ENCODE data around the gene LZTR1.

LZTR1 gene

DNA sequence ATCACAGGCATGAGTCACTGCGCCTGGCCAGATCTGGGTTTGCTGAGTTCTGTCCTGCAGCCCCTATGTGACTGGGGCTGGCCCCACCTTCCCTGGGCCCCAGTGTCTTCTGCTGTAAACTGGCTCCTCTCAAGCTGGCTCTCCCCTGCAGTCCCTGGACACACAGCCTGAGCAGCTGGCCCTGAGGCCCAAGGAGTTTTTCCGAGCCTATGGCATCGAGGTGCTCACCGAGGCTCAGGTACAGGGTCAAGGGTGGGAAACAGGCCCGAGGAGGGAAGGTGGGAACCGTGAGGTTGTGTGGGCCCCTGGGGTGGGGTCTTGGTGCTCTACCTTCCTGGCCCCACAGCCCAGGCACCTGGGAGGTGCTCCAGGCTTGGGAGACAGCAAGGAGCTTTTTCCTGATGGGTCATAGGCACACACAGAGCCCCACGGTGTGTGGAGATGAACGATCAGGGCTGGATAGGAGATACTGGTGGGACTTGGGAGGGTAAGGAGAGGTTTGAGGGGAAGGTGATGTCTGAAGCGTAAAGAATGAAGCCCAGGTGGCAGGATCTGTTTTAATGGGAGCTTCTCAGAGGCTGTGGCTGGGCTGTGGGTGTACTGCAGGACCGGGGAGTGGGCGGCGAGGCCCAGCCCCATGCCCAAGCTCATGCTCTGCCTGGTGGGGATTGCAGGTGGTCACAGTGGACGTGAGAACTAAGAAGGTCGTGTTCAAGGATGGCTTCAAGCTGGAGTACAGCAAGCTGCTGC lies 6.4 kb upstream of the LZTR1 start:
- no CpG with 5 or more reads among the region's 14 CpGs for WGBS (ENCODE audit: extremely low coverage, insufficient coverage, insufficient read length)

DNA sequence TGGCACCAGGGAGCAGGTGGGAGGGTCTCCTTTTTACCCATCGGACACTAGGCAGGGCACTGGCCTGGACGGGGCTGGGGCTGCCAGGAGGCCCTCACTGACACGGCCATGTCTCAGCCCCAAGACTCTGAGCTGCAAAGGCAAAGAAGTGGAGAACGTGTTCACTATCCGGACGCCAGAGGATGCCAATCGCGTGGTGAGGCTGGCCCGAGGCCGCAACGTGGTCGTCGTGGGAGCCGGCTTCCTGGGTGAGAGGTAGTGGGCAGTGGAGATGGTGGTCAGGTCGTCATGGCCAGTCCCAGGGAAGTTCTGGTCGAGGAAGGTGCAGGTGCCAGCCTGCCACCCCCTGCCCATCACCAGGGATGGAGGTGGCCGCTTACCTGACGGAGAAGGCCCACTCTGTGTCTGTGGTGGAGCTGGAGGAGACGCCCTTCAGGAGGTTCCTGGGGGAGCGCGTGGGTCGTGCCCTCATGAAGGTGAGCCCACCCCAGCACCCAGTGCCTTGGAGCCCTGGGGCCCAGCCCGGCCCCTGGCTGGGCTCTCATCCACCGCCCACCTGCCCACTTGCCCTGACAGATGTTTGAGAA lies 5.7 kb upstream of the LZTR1 start:
- Histone ChIP-seq H4K91ac (ENCODE audit: low read depth, low read length) (no peak overlapping the region), H3K9me3 (ENCODE audit: insufficient read depth, low read depth, low read length) (peaks cover 18% of the 10 kb centered on the region), H2BK5ac (ENCODE audit: low read depth, low read length, poor library complexity) (no peak overlapping the region), H3K27ac (ENCODE audit: low read depth, low read length) (no peak overlapping the region), H3K79me2 (ENCODE audit: control insufficient read depth, insufficient read depth, low read length, poor library complexity) (no peaks in the 10 kb centered on the region), H3K4me2 (ENCODE audit: low read length) (no peak overlapping the region), H4K8ac (ENCODE audit: low read depth, low read length) (no peak overlapping the region), H3K9ac (ENCODE audit: low read length) (no peak overlapping the region), H3K4me1 (ENCODE audit: control insufficient read depth in 1 of 2, insufficient read depth in 2 of 2, low read length in 2 of 2) (peaks cover 7 to 13% of the 10 kb centered on the region in 2 experiments), H4K12ac (ENCODE audit: low read depth, low read length) (no peak overlapping the region), H3K27me3 (ENCODE audit: insufficient read depth, low read length) (no peaks in the 10 kb centered on the region), H3K4me3 (ENCODE audit: low read depth, low read length) (no peak overlapping the region), H2BK12ac (ENCODE audit: low read length) (no peak overlapping the region), H3K79me1 (ENCODE audit: low read length) (no peaks in the 10 kb centered on the region), H3K14ac (ENCODE audit: low read length) (no peak overlapping the region), H3K36me3 (ENCODE audit: control insufficient read depth in 1 of 2, insufficient read depth in 2 of 2, low read length in 2 of 2) (no peaks in the 10 kb centered on the region), H3K4ac (ENCODE audit: low read depth, low read length) (no peak overlapping the region), H2BK120ac (ENCODE audit: insufficient read depth, low read length, poor library complexity) (no peak overlapping the region), H3K23ac (ENCODE audit: low read length) (no peak overlapping the region), H2AK5ac (ENCODE audit: low read length) (no peak overlapping the region), H3K18ac (ENCODE audit: low read length) (no peak overlapping the region), H2AFZ (ENCODE audit: insufficient read depth, low read length, poor library complexity) (no peak overlapping the region)
- WGBS (ENCODE audit: extremely low coverage, insufficient coverage, insufficient read length), result no CpG with 5 or more reads among the region's 24 CpGs
- DNase-seq, result no peak

More for the DNA sequence above, 6.4 kb upstream of the LZTR1 start:
- Histone ChIP-seq H3K79me2 (ENCODE audit: control insufficient read depth, insufficient read depth, low read length, poor library complexity) (no peaks in the 10 kb centered on the region), H3K4me1 (ENCODE audit: control insufficient read depth in 1 of 2, insufficient read depth in 2 of 2, low read length in 2 of 2) (peaks cover 7 to 11% of the 10 kb centered on the region in 2 experiments), H3K79me1 (ENCODE audit: low read length) (no peaks in the 10 kb centered on the region), H3K14ac (ENCODE audit: low read length) (no peak overlapping the region), H3K9ac (ENCODE audit: low read length) (no peak overlapping the region), H3K23ac (ENCODE audit: low read length) (no peak overlapping the region), H2AFZ (ENCODE audit: insufficient read depth, low read length, poor library complexity) (no peak overlapping the region), H2AK5ac (ENCODE audit: low read length) (no peak overlapping the region), H4K91ac (ENCODE audit: low read depth, low read length) (no peak overlapping the region), H3K4me3 (ENCODE audit: low read depth, low read length) (no peak overlapping the region), H3K36me3 (ENCODE audit: control insufficient read depth in 1 of 2, insufficient read depth in 2 of 2, low read length in 2 of 2) (no peaks in the 10 kb centered on the region), H3K4me2 (ENCODE audit: low read length) (no peak overlapping the region), H3K4ac (ENCODE audit: low read depth, low read length) (no peak overlapping the region), H2BK120ac (ENCODE audit: insufficient read depth, low read length, poor library complexity) (no peak overlapping the region), H3K27ac (ENCODE audit: low read depth, low read length) (no peak overlapping the region), H3K18ac (ENCODE audit: low read length) (no peak overlapping the region), H2BK12ac (ENCODE audit: low read length) (no peak overlapping the region), H3K27me3 (ENCODE audit: insufficient read depth, low read length) (no peaks in the 10 kb centered on the region), H2BK5ac (ENCODE audit: low read depth, low read length, poor library complexity) (no peak overlapping the region), H3K9me3 (ENCODE audit: insufficient read depth, low read depth, low read length) (peaks cover 18% of the 10 kb centered on the region), H4K12ac (ENCODE audit: low read depth, low read length) (no peak overlapping the region), H4K8ac (ENCODE audit: low read depth, low read length) (no peak overlapping the region)
- no peak for DNase-seq

DNA sequence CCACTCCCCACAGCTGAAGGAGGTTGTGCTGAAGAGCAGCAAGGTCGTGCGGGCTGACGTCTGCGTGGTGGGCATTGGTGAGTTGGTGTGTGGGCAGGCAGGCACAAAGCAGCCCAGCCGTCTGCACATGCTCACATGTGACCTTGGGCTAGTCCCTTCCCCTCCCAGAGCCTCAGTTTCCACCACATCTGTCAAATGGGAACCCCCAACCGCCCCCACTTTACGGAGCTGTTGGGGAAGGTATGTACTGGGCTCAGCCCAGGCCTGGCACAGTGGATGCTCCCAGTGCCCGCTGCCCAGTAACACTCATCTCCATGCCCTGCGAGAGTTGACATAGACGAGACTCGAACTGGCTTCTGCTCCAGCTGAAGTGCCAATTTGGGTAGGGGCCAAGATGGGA lies 5.1 kb upstream of the LZTR1 start:
- Histone ChIP-seq H3K79me2 (ENCODE audit: control insufficient read depth, insufficient read depth, low read length, poor library complexity) (peaks cover 2% of the 10 kb centered on the region), H2BK12ac (ENCODE audit: low read length) (no peak overlapping the region), H3K4me1 (ENCODE audit: control insufficient read depth in 1 of 2, insufficient read depth in 2 of 2, low read length in 2 of 2) (peaks cover 7 to 16% of the 10 kb centered on the region in 2 experiments), H2BK120ac (ENCODE audit: insufficient read depth, low read length, poor library complexity) (no peak overlapping the region), H3K14ac (ENCODE audit: low read length) (no peak overlapping the region), H3K9me3 (ENCODE audit: insufficient read depth, low read depth, low read length) (peaks cover 18% of the 10 kb centered on the region), H3K27me3 (ENCODE audit: insufficient read depth, low read length) (no peaks in the 10 kb centered on the region), H3K4ac (ENCODE audit: low read depth, low read length) (no peak overlapping the region), H4K91ac (ENCODE audit: low read depth, low read length) (no peak overlapping the region), H2BK5ac (ENCODE audit: low read depth, low read length, poor library complexity) (no peak overlapping the region), H3K27ac (ENCODE audit: low read depth, low read length) (no peak overlapping the region), H3K23ac (ENCODE audit: low read length) (no peak overlapping the region), H3K9ac (ENCODE audit: low read length) (no peak overlapping the region), H2AK5ac (ENCODE audit: low read length) (no peak overlapping the region), H3K18ac (ENCODE audit: low read length) (no peak overlapping the region), H4K12ac (ENCODE audit: low read depth, low read length) (no peak overlapping the region), H2AFZ (ENCODE audit: insufficient read depth, low read length, poor library complexity) (no peak overlapping the region), H3K79me1 (ENCODE audit: low read length) (peaks cover 5% of the 10 kb centered on the region), H4K8ac (ENCODE audit: low read depth, low read length) (no peak overlapping the region), H3K36me3 (ENCODE audit: control insufficient read depth in 1 of 2, insufficient read depth in 2 of 2, low read length in 2 of 2) (no peaks in the 10 kb centered on the region), H3K4me2 (ENCODE audit: low read length) (no peak overlapping the region), H3K4me3 (ENCODE audit: low read depth, low read length) (no peak overlapping the region)
- no peak for DNase-seq
- WGBS (ENCODE audit: extremely low coverage, insufficient coverage, insufficient read length), result no CpG with 5 or more reads among the region's 11 CpGs

DNA sequence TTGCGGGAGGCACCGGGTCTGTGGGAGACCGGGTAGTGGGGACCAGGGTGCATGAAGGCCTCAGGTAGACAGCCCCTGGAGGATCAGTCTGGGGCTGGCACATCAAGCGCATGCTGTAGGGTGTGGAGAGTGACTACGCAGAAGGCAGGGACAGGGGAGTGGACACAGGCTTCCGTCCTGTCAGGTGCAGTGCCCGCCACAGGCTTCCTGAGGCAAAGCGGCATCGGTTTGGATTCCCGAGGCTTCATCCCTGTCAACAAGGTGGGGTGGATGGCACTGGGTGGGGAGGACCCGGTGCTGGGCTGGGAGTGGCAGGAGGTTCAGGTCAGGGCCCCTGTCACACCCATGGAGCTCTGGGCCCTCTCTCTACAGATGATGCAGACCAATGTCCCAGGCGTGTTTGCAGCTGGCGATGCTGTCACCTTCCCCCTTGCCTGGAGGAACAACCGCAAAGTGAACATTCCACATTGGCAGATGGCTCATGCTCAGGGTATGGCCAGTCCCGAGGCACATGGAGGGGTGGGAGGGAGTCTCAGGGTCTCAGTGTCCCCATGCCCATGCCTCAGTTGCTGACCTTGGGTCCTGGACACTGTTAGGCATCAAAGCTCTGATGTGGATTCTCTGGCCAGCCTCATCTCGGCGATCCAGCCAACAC lies 4.5 kb upstream of the LZTR1 start:
- H2BK120ac ChIP-seq (ENCODE audit: insufficient read depth, low read length, poor library complexity), result no peak overlapping the region
- peaks cover 7 to 16% of the 10 kb centered on the region in 2 experiments for H3K4me1 ChIP-seq (ENCODE audit: control insufficient read depth in 1 of 2, insufficient read depth in 2 of 2, low read length in 2 of 2)
- no peak overlapping the region for H2BK5ac ChIP-seq (ENCODE audit: low read depth, low read length, poor library complexity)
- H2AFZ ChIP-seq (ENCODE audit: insufficient read depth, low read length, poor library complexity), result no peak overlapping the region
- DNase-seq, result peak; percentile 45 to 64
- peaks cover 7% of the 10 kb centered on the region for H3K79me2 ChIP-seq (ENCODE audit: control insufficient read depth, insufficient read depth, low read length, poor library complexity)
- no peak overlapping the region for H3K23ac ChIP-seq (ENCODE audit: low read length)
- no peak overlapping the region for H3K9ac ChIP-seq (ENCODE audit: low read length)
- peaks cover 18% of the 10 kb centered on the region for H3K9me3 ChIP-seq (ENCODE audit: insufficient read depth, low read depth, low read length)
- no peak overlapping the region for H2AK5ac ChIP-seq (ENCODE audit: low read length)
- no peak overlapping the region for H3K4me3 ChIP-seq (ENCODE audit: low read depth, low read length)
- no peaks in the 10 kb centered on the region for H3K36me3 ChIP-seq (ENCODE audit: control insufficient read depth in 1 of 2, insufficient read depth in 2 of 2, low read length in 2 of 2)
- H3K4me2 ChIP-seq (ENCODE audit: low read length), result no peak overlapping the region
- H4K91ac ChIP-seq (ENCODE audit: low read depth, low read length), result no peak overlapping the region
- H3K4ac ChIP-seq (ENCODE audit: low read depth, low read length), result no peak overlapping the region
- H3K14ac ChIP-seq (ENCODE audit: low read length), result no peak overlapping the region
- no peaks in the 10 kb centered on the region for H3K27me3 ChIP-seq (ENCODE audit: insufficient read depth, low read length)
- H4K12ac ChIP-seq (ENCODE audit: low read depth, low read length), result no peak overlapping the region
- H3K27ac ChIP-seq (ENCODE audit: low read depth, low read length), result no peak overlapping the region
- no peak overlapping the region for H3K18ac ChIP-seq (ENCODE audit: low read length)
- no peak overlapping the region for H4K8ac ChIP-seq (ENCODE audit: low read depth, low read length)
- peaks cover 8% of the 10 kb centered on the region for H3K79me1 ChIP-seq (ENCODE audit: low read length)
- no peak overlapping the region for H2BK12ac ChIP-seq (ENCODE audit: low read length)
- no CpG with 5 or more reads among the region's 17 CpGs for WGBS (ENCODE audit: extremely low coverage, insufficient coverage, insufficient read length)
